GM18526 (cell line): ENCODE results near the gene ZBTB38.

Experiments
- POLR2A ChIP-seq: IDR thresholded peaks from 3 replicates; pipeline ENCODE4 v1.6.1; 2011; ENCODE audit not compliant: insufficient read length; ENCODE audit errors: extremely low read depth

ZBTB38 gene

DNA sequence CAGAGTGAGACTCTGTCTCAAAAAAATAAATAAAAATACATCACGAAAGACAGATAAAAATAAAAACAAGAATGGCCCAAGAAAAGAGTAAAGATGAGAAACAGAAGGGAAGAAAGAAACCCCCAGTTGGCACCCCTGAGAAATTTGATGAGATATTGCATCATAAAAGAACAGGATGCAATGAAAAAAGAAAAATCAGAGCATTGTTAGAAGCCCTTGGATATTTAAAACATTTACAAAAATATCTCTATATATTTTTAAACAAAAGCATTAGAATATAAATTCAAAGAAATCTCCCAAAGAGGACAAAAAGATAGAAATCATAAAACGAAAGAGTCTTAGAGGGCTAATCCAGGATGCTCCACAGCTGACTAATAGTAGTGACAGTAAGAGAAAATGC is 18.6 kb upstream of the ZBTB38 start:
- TF ChIP-seq POLR2A, result no peak

DNA sequence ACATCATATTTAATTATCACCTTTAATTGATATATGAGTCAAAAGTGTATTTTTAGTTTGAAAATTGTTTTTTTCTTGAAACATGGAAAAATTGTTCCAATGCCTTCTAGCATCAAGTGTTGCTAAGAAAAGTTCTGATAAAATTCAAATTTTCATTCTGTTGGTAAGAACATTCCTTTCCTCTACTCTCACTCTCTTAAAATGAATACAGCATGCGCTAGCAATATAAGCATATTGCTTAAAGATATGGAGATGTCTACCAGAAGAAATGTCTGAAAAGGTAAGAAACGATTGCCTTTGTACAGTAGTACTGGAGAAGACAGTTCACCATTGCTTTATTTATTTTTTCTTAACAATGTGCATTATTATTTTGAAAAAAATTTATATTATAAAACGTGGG is 17.6 kb upstream of the ZBTB38 start:
- no peak for TF ChIP-seq POLR2A

DNA sequence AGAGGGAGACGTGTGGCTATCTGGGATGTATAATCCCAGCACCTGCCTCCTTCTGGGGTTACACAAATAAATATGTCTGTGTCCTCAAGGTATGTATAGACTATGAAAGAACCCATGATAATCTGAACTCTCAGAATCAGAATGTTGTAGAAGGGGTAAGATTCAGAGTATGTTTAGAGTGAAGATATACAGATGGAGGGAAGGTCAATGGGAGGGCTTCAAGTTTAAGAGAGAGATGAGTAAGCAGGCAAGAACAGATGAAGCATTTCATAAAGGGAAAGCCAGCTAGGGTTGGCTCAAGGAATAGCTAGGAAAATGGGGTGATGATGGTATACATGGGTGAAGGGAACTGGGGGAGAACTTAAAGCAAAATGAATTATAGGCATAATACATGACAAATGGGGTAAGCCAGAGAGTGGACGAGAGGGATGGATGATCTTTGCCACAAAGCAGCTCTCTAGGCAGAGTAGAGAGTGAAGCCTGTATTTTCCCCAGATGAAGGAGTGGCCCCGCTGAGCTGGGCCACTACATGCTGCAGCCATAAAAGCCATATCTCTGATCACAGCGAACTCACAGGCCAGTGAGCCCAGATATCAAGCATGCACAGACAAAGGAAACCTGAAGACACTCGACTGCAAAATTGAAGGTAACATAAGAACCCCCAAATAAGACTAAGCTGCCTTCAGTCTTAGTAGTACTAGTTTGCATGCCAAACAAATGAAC is 15.9 kb upstream of the ZBTB38 start:
- TF ChIP-seq POLR2A, result no peak

DNA sequence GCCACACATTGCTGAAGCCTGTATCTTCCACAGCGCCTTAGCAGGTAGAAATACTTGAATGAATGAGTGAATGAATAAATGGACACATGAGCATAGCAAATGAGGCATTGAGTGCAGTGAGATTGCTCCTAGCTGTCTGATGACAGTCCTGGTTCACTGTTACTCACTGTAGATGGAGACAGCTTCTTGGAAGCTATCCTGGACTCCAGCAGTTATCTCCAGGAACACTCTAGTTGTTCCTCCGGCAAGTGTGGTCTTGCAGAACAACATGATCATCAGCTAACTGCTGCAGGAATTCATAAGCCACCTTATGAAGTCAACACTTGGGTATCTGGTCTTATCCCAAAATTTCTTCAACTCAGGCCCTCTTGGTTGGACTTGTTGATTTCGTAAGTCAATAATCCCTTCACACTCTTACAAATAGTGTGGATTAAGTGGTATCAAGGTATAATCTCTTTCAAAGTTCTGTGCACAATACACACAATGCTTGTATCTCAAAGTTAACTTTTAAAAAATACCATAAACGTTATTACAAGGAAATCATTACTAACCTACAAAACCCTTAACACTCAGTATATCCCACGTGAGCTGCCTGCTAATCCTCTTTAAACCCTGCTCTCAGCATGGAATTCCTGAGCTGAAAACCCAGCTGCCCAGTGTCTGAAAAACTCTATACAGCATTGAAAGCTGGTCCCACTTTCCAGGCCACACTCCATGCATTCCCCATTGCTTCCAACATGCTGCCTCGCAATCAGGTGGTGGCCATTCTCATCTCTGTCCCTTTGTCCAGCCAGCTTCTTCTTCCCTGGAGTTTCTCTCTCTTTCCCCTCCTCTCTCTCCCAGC is 14.4 kb upstream of the ZBTB38 start:
- no peak for TF ChIP-seq POLR2A

DNA sequence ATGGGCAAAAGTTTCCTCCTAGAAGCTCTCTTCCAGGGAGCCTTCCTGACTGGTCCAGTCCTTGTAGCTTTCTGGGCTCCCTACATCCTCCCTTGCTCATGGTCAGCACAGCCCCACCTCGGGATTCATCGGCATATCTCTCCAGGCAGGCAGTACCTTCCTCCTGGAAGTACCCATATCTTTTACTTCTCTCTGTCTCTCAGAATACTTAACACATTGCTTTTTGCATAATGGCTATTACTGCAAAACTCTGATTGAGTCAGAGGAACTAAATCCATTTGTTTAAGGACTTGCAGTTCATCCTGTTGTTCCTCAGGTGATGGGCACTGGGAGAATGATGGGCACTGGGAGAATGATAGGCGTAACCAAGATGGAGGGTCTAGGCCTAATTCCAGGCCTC is 13.8 kb upstream of the ZBTB38 start:
- no peak for TF ChIP-seq POLR2A

DNA sequence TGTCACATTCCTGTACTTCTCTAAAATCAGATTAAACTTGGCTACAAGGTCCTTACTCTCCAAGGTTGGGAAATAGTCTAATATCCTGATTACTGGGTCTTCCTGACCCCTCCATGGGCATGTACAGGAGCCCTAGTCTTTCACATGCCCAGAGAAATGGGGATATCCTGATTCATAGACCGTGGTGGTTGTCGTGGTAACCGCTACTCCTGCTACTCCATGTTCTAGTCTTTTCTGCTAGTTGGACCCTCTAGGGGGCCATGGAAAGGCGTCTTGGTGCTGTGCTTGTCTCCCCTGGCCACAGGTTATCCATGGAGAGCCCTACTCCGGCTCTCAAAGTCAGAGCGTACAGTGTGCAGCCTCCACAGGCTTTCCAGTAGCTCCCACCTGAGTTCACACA is 13.1 kb upstream of the ZBTB38 start:
- no peak for TF ChIP-seq POLR2A

DNA sequence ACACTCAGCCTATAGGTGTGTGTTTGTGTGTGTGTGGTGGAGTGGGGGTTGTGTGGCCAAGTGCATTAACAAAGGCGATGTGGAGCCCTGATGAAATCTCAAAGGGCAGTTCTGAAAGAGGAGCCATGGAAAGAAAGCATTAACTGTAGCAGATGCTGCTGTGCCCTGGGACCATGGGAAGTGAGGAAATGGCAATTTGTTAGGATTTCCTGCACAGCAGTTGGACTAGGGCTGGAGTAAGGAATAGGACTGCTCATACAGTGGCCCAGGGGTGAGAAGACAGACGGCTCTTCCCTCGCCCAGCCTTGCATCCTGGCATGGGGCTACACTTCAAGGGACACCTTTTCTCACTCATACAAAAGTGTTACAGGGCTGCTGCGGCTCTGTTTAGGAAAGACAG is 12.3 kb upstream of the ZBTB38 start:
- no peak for TF ChIP-seq POLR2A

DNA sequence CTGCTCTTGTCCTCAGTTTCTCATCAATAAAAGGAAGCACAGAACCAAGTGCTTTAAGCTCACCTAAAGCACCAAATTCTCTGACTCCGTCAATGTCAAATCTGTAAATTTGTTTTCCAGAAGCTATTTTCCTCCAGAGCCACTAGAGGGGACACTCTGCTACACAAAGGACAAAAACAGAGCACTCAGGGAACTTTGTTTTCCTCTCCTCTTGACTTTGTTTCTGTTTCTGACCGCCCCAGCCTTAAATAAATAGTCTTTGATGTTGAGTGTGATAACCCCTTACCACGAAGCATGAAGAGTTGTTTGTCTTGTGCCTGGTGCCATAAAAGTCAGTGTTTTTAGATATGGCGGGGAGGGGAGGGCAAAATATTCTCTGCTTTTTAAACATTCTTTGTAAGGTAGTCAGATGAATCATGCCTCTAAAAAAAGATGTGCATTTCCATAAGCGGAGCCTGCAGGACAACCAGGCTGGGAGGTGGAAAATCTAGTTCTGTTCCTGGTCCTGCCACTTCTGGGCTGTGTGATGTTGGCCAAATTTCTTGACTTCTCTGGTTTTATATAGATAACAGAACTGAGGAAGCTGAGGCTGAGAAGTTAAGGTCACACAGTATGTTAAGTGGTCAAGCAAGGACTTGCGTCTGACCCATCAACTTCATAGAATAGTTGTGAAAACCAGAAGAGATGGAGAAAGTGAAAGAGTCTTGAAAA is 7.3 kb upstream of the ZBTB38 start:
- no peak for TF ChIP-seq POLR2A

DNA sequence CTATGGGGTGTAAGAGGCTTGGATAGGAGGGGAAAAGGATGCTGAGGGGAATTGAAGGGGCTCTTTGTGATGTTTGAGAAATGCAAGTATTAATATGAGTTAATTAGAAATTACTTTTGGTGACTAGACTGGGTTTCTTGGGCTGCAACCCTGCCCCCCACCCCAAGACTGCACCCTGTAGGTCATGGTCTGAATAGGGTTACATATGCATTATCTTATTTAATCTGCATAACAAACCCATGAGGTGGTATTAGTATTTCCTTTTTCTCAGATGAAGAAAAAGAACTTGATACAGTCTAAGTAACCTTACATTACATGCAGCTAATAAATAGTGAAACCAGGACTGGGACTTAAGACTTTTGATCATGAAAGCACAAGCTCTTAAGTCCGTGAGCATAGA is 5.6 kb upstream of the ZBTB38 start:
- no peak for TF ChIP-seq POLR2A

DNA sequence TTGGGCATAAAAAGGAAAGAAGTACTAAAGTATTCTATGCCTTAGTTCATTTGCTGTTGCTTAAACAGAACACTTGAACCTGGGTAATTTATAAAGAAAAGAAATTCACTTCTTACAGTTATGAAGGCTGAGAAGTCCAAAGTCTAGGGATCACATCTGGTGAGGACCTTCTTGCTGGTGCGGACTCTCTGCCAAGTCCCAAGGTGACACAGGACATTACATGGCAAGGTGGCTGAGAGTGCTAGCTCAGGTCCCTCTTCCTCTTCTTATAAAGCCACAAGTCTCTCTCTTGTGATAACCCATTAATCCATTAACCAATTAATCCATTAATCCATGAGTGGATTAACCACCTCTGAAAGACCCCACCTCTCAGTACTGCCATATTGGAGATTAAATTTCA is 3.1 kb upstream of the ZBTB38 start:
- no peak for TF ChIP-seq POLR2A

DNA sequence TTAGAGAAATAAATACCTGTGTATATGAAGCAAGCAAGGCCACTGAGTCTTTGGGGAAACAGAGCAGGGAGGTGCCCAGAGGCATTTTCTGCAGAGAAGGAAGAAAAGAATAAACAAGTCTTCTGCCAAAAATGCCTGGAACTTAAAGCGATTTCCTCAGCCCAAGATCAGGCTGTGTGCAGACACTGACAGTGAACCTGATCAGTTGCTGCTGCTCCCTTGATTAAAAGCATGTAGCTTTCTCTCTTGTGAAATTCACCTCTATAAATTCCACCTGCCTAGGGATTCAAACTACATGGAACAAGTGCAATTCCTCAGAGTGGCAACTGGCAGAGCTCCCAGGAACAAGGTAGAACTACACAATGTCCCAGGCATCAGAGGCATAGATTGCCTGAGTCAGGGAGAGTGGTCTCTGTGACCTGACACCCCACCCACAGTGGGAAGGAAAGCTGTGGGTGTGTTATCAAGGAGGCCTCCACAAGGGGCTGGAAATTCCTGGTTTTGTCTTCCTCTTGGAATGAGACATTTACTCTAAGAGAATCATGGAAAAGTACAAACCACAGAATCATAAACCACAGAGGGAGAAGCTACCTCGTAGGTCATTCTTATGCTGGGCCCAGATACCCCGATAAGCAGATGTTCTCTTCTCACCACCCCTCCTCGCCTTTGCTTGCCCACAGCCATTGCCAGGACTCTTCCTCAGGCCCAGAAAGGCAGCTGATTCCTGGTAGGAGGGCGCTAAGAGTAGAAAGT is 1.8 kb upstream of the ZBTB38 start:
- no peak for TF ChIP-seq POLR2A

DNA sequence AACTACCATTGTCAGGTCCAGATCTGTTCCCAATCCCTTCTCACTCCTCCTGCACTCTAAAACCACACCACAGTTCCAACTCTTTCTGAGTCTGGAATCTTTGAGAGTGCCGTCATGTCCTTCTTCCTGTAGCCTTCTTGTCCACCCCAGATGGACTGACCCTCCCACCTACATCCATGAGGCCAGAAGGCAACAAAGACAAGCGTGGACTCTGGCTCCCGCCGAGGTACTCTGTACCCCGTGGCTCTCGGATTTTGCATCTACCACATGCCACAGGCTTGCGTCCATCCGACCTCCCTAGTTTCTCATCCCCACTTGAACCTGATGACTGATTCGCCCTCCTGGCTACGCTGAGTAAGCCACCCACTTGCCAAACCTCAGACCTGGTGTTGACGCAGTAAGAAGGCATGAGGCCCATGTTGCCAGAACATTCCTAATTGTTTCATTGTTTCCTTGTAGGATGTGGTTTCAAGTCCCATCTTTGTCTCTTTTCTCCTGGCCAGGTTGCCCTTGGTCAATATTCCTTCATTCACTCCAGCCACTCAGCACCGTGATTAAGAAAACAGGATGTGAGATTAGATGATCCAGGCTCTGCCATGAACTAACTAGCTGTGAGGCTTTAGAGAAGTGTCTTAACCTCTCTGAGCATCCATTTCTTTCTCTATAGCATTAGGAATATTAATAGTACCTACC is 1.1 kb upstream of the ZBTB38 start:
- no peak for TF ChIP-seq POLR2A

DNA sequence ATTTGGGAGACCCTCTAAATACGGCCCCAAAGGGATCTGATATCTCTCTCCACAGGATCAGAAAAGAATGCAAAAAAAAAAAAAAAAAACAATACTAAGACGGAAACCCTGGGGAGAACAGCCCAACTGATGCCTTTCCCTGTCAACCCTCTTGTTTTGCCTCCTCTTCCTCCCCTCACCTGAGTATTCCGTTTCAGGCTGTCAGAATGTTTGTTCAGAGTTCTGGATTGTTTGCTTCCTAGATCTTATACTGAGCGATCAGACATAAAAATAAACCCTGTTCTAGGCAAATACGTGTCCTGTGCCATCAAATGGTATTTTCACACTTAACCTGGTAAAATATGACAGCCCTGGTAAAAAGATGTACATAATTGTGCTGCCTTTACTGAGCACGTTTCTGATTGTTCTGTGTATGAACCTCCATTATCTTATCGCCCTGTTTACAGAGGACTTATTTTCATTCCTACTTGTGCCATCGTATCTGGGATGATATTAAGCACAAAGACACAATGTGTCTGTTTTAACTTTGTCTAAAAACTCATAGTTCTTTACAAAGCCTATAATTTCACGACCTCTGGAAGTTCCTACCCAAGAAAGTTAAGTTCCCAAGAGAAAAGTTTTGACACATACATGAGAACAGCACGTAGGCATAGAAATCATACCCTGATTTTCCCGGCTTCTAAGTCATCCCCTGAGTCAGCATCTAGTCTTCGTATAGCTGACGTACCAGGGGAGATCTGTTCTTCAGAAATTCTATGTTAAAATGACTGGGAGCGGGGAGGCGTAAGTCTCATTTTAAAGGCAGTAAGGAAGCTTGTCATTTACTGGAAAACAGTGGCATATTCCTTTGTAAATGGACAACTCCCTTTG is 856 bp downstream of the ZBTB38 start:
- TF ChIP-seq POLR2A, result no peak

DNA sequence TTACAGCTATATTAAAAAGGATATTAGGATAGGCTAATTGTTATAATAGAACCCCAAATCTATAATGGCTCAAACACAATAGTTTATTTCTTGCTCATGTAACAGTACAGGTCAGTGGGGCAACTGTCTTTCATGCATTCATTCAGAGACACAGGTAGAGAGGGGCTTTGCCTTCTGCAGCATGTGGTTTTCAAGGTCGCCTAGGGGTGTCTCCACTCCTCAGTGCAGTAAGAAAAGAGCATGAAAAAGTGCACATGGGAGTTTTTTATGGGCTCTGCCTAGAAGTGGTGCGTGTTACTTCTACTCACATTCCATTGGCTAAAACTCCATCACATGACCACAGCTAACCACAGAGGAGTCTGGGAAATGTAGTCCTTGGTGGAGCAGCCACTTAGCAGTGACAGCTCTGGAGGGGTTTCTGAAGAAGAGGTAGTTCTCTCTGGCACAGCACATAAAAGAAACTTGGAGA is 1.8 kb downstream of the ZBTB38 start:
- peak; percentile 44 for TF ChIP-seq POLR2A
